PC-9 (cell line): ENCODE measurements around the gene SLC48A1. TPM values are rescaled to one million over a fixed set of nuclear protein-coding genes. Genes with fewer than 3 reads are reported as not detected.

Experiments
- Bru-seq: library from RNA; stranded (reverse); fragments of 400-500 nt; gene quantifications from one replicate; lab custom pipeline; 2021; lab: Mats Ljungman, UMichigan
- BruChase-seq, 2 experiments: library from RNA; stranded (reverse); fragments of 400-500 nt; gene quantifications; one replicate each; lab custom pipeline; 2021; lab: Mats Ljungman, UMichigan
- BruUV-seq: library from RNA; stranded (reverse); fragments of 400-500 nt; replicated peaks from 2 replicates; lab custom pipeline; 2021; lab: Mats Ljungman, UMichigan
- CTCF ChIA-PET: fragments of 300-600 bp; sonication (Branson Sonifier 250); formaldehyde crosslinking; loops from one replicate; lab custom pipeline; 2022; ENCODE audit warnings: antibody characterized with exemption; lab: Charles Lee
- POLR2A ChIA-PET: fragments of 300-600 bp; sonication (Branson Sonifier 250); formaldehyde crosslinking; loops from one replicate; lab custom pipeline; 2022; ENCODE audit warnings: antibody characterized with exemption; ENCODE audit not compliant: unreplicated experiment; lab: Charles Lee
- DNase-seq, 2 experiments: peaks; one replicate each; pipeline versions ENCODE4 v3.0.0 to v3.0.0-alpha.2; 2015 to 2022; ENCODE audit warnings: mixed read lengths in 1 of 2
- H2AFZ ChIP-seq: fragments of 200-600 bp; sonication (generic); 2 replicates; pipeline ENCODE4 v1.8.1; 2017; ENCODE audit warnings: antibody characterized with exemption
- H3F3A ChIP-seq: fragments of 200-600 bp; sonication (generic); 2 replicates; pipeline ENCODE4 v1.8.1; 2017; ENCODE audit warnings: antibody characterized with exemption, mild to moderate bottlenecking, low read depth; ENCODE audit not compliant: insufficient read depth
- H3K27ac ChIP-seq: fragments of 200-600 bp; sonication (generic); 2 replicates; pipeline ENCODE4 v1.6.1; 2016; ENCODE audit warnings: mixed run types
- H3K27me3 ChIP-seq: fragments of 200-600 bp; sonication (generic); 2 replicates; pipeline ENCODE4 v1.6.1; 2016; ENCODE audit warnings: low read depth, mixed run types; ENCODE audit not compliant: insufficient read depth
- H3K36me3 ChIP-seq: fragments of 200-600 bp; sonication (generic); 2 replicates; pipeline ENCODE4 v1.6.1; 2016; ENCODE audit warnings: low read depth, mixed run types
- H3K4me1 ChIP-seq: fragments of 200-600 bp; sonication (generic); replicated peaks from 2 replicates; pipeline ENCODE4 v1.6.1; 2016; ENCODE audit warnings: mixed run types; ENCODE audit not compliant: insufficient read depth
- H3K4me2 ChIP-seq: fragments of 200-600 bp; sonication (generic); 2 replicates; pipeline ENCODE4 v1.6.1; 2017; ENCODE audit warnings: mixed run types
- H3K4me3 ChIP-seq: fragments of 200-600 bp; sonication (generic); 2 replicates; pipeline ENCODE4 v1.6.1; 2016; ENCODE audit warnings: mixed run types
- H3K79me2 ChIP-seq: fragments of 200-600 bp; sonication (generic); 2 replicates; pipeline ENCODE4 v1.6.1; 2017; ENCODE audit warnings: low read depth, mixed run types
- H3K9me2 ChIP-seq: fragments of 200-600 bp; sonication (generic); 2 replicates; pipeline ENCODE4 v1.8.1; 2017; ENCODE audit warnings: mild to moderate bottlenecking; ENCODE audit not compliant: insufficient read depth
- H3K9me3 ChIP-seq: fragments of 200-600 bp; sonication (generic); 2 replicates; pipeline ENCODE4 v1.8.1; 2016; ENCODE audit warnings: low read depth; ENCODE audit not compliant: insufficient read depth
- H4K20me1 ChIP-seq: fragments of 200-600 bp; sonication (generic); 2 replicates; pipeline ENCODE4 v1.8.1; 2017; ENCODE audit not compliant: insufficient read depth
- CTCF ChIP-seq: fragments of 200-600 bp; sonication (generic); conservative IDR thresholded peaks from 2 replicates; pipeline ENCODE4 v1.6.1; 2017; ENCODE audit warnings: mixed run types, antibody characterized with exemption, mild to moderate bottlenecking, moderate library complexity
- EZH2 ChIP-seq: fragments of 200-600 bp; sonication (generic); IDR thresholded peaks from 2 replicates; pipeline ENCODE4 v1.8.0; 2017; ENCODE audit warnings: antibody characterized with exemption, low read depth
- intact Hi-C: fragments of 100-400 bp; cut with micrococcal nuclease; formaldehyde crosslinking; loops from one replicate; pipeline ENCODE4 v1.10.0; 2022; ENCODE audit not compliant: unreplicated experiment
- long read RNA-seq: library from polyadenylated mRNA; stranded (forward); transcript quantifications from one replicate; pipeline ENCODE4 v2.0.0, GENCODE V29; 2022
- total RNA-seq: library from RNA; stranded (reverse); gene quantifications from 2 replicates; pipeline ENCODE4 v1.2.3, GENCODE V29; 2021

Gene SLC48A1
- total RNA-seq (76.4 and 108 TPM in 2 replicates), Bru-seq, nascent RNA (percentile 67 among the genes with signal in this experiment), BruChase-seq, experiment 1, labeled RNA remaining after a 2-hour chase (percentile 71 among the genes with signal in this experiment), BruChase-seq, experiment 2, labeled RNA remaining after a 6-hour chase (percentile 81 among the genes with signal in this experiment)
- long read RNA-seq, transcript SLC48A1-208 (3 exons, 1,070 nt): minor isoform, 22 of 207 reads
- long read RNA-seq, transcript SLC48A1-201 (3 exons, 3,010 nt): major isoform, 143 of 207 reads
- long read RNA-seq, partial matches to known transcripts: 24 of 207 reads
- long read RNA-seq, other reads (novel, unspliced or antisense): 18 of 207 reads

- peak in 1 of 2 experiments; percentile 79 for DNase-seq
- H3K4me1 ChIP-seq: peaks cover 68% of the 10 kb centered on the region
- ChIA-PET CTCF (interaction anchor here (0.6 to 1.0 kb wide), 4 partner anchors 18 to 387 kb away, joined by 3 to 5 read pairs (median 4); no protein-coding TSS in a partner anchor), POLR2A (interaction anchor here (0.7 kb wide), 1 partner anchor 9 kb away, joined by 3 read pairs; no protein-coding TSS in a partner anchor)
- no peaks in the 10 kb centered on the region for H3K36me3 ChIP-seq
- H3F3A ChIP-seq: peaks cover 45% of the 10 kb centered on the region
- H3K79me2 ChIP-seq: peaks cover 38% of the 10 kb centered on the region
- no peaks in the 10 kb centered on the region for H4K20me1 ChIP-seq
- H3K4me3 ChIP-seq: peak within 1 kb of the TSS; percentile 84
- no peaks in the 10 kb centered on the region for H3K27me3 ChIP-seq
- H3K4me2 ChIP-seq: peak within 1 kb of the TSS; percentile 98
- H3K27ac ChIP-seq: no peak within 1 kb of the TSS
- no TSS peak for BruUV-seq
- H3K9me3 ChIP-seq: no peaks in the 10 kb centered on the region
- no peaks in the 10 kb centered on the region for H3K9me2 ChIP-seq
- peak; percentile 37; the same call in 1 of the 2 replicates for TF ChIP-seq CTCF
- no peak for TF ChIP-seq EZH2
- intact Hi-C loops: no loop called here
- peak within 1 kb of the TSS; percentile 80 for H2AFZ ChIP-seq
Observed at GRCh38 chr12:47773062-47773857, at the start of gene SLC48A1. SLC48A1 (plus strand) TSS chr12:47773238; CDS start chr12:47773305, 67 bp downstream.

- no peaks in the 10 kb centered on the region for H3K9me3 ChIP-seq
- H3K9me2 ChIP-seq: no peaks in the 10 kb centered on the region
- H2AFZ ChIP-seq: no peak within 1 kb of the TSS
- 0 out of 2 replicates have a peak, but pooled peaks cover 16% of the 10 kb centered on the region for H3F3A ChIP-seq
- ChIA-PET POLR2A (interaction anchor here (0.6 to 0.7 kb wide), 3 partner anchors 45 to 298 kb away, joined by 3 to 9 read pairs (median 6); no protein-coding TSS in a partner anchor), CTCF (interaction anchor here (0.5 to 0.9 kb wide), 5 partner anchors 17 to 1090 kb away, joined by 4 to 8 read pairs (median 5); no protein-coding TSS in a partner anchor)
- H3K27me3 ChIP-seq: no peaks in the 10 kb centered on the region
- peaks cover 27% of the 10 kb centered on the region for H3K4me1 ChIP-seq
- no peak within 1 kb of the TSS for H3K27ac ChIP-seq
- no peaks in the 10 kb centered on the region for H3K36me3 ChIP-seq
- DNase-seq: peak; percentile 54 to 66
- no peaks in the 10 kb centered on the region for H4K20me1 ChIP-seq
- H3K4me2 ChIP-seq: no peak within 1 kb of the TSS
- TF ChIP-seq EZH2 (no peak), CTCF (no peak)
- H3K4me3 ChIP-seq: no peak within 1 kb of the TSS
- intact Hi-C loops: no loop called here
- H3K79me2 ChIP-seq: no peaks in the 10 kb centered on the region
- BruUV-seq: no TSS peak
Observed at GRCh38 chr12:47725091-47725772, 47.8 kb upstream of the SLC48A1 start, which contains the start of gene ENDOU. ENDOU (minus strand) TSS chr12:47725490; CDS start chr12:47725413, 77 bp downstream.
